Activated T-cell treated with anti-CD3 and anti-CD28 coated beads for 1 hour (primary cell): ENCODE data around the gene TMCC1.
"Not testable (repeated sequence)": the region's sequence is repeated elsewhere in the genome, so short reads cannot be mapped to it uniquely, and the experiment has no call there.

Experiments used
- DNase-seq: peaks from one replicate; pipeline ENCODE4 v3.0.0-alpha.2; 2020; ENCODE audit warnings: low read depth

TMCC1 gene

DNA sequence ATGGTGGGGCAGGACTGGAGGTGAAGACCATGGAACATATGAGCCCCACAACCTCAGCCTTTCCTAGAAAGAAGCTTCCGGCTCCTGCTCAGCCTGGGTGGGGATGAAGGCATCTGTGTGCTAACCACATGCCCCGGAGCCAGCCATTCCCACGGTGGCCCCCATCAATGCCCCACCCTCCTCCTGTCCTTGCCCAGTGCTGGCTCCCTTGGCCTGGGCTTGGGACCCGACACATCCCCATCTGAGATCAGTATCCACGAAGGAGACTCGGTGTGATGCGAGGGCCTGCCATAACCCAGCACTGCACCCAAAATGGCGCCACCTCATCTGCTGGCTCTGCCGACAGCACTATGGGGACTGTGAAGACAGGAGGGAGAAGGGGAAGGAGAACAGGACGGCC lies 270.6 kb downstream of the TMCC1 start:
- no peak for DNase-seq

DNA sequence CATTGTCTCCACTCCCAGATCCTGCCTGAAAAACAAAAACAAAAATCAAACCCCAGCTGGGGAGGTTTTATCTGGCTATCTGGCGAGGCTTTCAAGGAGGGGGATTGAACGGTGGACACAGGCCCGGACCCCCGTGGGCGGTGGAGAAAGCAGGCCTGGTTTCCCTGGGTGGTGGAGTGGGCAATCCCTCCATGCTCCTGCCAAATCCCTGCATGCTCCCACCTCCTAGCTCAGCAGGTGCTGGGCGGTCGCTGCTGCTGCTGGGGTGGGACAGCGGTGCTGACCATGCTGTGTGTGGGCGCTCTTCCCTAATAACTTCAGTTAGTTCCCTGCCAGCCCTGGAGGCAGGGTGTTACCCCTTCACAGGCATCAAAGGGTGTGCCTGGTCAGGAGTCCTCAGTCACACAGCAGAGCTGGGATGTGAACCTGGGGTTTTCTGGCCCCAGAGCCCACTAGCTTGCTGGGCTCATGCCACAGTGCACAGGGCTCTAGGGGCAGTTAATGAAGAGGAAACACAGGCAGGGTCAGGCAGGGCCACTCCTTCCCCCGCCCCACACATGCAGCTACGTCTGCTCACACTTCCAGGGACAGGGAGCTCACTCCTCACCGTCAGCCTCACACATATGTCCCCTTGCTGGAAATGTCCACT lies 271.2 kb downstream of the TMCC1 start:
- no peak for DNase-seq

DNA sequence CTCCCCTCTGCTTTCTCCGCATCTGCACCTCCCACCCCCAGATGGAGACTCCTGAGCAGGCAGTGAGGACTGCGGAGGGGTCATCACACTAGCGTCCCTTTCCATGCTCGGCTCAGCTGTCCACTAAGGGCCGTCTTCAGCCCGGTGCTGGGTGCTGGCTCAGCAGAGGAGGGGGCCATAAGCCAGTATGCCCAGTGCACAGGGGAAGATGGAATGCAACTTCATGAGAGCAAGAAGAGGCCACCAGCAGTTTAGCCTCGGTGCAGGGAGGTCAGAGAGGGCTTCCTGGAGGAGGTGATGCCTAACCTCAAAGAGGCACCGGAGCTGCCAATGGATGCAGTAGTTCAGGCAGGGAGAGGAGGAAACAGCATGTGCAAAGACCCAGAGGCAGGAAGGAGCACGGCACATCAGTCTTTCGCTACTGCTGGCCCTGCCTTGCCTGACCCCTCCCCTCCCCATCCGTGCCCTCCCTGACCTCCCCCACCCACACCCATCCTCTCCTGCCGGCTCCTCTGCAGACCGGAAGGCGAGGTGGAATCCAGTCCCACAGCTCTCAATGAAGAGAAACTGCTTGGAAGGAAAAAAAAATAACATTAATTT lies 271.8 kb downstream of the TMCC1 start:
- DNase-seq, result no peak

DNA sequence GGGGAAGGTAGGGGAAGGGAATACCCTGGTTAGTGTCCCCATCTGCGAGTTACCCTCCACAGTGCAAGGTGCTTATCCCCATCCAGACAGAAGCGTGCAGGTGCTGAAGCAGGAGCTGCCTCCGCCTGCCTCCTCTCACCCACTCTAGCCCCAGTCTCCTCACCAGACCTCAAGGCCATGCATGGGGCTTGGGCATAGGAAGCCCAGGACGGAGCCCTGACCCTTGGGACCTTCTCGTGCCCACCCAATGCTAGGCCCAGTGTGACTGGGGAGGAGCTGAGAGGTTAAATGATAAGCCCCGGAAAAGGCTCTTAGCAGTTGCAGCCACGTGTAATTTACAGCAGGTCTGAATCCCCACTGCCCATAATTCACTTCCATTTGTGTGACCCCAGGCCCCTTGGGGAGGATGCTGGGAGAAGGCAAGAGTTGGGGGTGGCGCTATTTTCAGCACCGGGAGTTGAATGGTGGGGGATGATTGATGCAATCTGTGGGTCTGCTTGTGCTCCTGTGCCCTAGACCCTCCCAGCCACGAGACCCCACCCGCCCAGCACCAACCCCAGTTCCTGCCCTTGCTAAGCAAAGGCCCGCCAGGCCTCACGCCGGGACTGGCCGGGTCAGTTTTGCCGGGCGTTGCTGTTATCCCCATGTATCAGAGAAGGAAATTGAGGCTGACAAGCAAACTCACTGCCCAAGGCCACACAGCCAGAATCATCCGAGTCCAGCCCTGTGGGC lies 272.5 kb downstream of the TMCC1 start:
- no peak for DNase-seq

DNA sequence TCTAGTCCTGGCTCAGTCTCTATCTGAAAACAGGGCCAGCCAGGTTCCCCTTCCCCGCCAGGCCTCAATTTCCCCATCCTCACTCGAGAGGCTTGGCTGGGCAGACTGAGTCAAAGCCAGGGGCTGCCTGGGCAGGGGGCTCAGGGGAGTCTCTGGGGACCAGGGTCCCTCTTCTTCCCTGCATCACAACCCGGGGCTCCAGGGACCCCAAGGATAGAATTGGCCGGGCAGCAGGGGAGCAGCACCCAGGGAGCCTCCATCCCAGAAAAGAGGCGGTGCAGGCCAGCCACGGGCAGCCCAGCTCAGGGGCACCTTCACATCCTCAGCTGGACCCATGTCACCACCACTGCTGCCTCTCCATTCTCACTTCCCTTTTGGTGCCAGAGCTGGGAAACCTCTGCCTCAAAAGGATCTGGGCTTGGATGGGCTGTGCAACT lies 273.8 kb downstream of the TMCC1 start:
- no peak for DNase-seq

DNA sequence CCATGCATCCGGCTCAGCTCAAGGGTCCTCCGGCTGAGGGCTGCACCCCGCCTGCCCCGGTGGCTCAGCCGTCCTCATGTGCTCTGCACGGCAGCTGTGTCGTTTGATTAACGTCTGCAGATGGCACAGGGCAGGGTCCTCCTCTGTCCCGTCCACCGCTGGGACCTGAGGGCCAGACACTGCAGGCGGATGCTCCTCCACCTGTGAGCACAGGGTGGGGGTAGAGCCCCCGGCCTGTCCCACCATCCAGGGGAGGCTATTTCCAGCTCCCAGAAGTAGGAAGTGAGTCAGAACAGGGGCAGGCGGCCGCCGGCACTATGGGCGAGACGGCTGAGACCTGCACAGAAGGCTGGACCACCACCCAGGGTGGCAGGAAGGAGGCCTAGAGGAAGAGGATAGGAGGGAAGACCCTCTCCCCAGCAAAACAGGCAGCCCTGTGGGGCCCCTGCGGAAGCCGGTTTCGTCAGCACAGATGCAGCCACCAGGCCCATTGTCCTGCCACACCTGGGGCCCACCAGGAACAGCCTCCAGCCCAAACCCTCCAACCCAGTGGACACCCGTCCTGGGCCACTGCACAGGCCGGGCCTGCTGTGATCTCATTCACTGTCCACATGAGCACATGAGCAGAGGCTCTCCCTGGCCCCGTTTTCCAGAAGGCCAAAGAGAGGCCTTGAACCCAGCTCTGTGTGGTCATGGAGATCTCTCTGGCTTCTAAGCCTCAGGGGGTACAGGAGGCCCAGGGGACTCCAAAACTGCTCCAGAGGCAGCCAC lies 274.4 kb downstream of the TMCC1 start:
- no peak for DNase-seq

DNA sequence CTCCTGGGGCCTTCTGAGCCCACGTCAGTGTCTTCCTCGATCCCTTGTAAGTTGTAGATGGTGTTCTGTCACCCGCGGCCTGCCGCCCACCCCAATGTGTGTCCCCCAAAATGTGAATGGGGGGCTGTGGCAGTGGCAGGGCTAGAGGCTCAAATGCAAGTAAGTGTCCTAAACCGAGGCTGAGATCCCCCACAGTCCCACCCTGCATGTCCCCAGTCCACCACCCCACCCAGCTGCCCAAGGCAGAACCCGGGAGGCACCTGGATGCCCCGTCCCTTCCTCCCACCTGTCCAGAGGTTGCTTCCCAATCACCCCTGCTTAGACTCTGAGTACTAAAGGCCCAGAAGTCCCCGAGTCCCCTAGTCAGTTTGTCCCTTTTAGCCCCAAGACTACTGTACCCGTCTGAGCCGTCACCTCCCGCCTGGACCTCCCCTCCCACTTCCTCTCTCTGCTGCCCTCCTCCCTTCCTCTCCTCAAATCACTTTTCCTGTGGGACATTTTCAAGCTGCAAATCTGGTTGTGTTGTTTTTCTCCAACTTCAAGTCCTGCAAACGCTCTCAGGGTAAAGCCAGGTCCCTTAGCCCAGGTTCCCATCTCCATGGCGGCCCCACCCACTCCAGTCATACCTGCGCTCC lies 275.2 kb downstream of the TMCC1 start:
- DNase-seq, result no peak

DNA sequence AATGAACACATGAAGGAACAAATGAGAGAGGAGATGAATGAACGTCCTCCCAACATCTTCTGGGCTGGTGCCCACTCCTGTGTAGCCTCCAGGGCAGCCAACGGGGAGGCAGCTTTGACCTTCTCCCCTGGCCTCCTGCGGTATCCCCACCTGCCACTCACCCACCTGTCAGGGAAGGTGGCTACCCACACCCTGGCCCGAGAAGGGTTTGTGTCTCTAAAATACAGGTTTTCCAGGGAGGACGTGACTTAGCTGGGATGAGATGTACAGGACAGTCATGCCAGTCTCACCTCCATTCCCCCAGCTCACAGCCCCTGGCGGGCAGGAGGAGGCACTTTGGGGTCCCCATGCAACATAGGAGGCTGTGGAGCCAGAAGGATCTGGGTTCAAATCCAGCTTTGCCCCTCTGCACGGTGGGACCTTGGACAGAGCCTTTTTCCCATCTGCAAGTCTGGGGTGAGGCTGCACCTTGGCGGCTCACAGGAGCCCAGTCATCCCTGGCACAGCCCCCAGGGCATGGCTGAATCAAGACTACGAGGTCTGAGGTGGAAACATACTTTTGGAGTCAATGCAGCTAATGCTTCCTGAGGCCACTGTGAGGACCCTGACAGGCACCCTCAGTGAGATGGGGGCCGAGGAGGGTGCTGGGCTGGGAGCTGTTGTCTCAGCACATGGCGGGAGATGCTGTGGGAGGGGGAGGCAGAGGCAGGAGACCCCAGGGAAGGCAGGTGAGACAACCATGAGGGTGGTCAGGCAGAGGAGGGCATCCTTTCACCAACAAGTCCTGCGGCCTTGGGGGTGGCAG lies 275.9 kb downstream of the TMCC1 start:
- DNase-seq, result no peak

DNA sequence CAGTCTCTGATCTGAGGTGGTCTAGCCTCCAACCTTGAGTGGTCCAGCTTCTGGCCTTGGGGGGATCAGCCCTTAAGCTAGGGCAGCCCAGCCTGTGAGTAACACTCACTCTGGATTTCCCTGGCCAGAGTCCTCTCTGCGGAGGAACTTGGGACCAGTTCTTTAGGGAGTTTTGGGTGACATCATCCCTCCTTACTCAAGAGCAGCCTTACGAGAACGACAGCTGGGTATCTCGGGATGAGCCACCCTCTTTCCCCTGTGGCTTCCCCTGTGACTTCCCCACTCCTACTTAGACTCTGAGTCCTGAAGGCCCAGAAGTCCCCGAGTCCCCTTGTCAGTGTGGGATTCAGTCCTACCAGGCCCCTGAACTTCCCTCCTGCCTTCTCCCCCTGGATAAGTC lies 276.8 kb downstream of the TMCC1 start:
- DNase-seq, result no peak

DNA sequence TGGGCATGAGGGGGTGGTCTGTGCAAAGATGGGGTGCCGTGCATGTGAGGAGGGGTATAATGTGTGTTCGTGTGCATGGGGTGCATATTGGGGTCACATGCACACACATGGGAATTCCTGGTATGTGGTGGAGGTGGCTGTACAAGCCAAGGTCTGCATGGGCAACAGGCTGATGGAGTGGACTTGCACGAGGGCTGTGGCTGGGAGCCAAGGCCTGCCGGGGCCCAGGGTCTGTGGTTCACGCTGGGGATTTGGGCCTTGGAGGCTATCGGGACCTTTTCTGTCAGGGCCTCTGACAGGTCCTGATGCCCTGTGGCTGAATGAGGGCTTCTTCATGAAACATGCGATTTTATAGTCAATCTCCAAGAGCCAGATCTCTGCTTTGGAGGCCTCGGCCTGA lies 277.2 kb downstream of the TMCC1 start:
- no peak for DNase-seq

DNA sequence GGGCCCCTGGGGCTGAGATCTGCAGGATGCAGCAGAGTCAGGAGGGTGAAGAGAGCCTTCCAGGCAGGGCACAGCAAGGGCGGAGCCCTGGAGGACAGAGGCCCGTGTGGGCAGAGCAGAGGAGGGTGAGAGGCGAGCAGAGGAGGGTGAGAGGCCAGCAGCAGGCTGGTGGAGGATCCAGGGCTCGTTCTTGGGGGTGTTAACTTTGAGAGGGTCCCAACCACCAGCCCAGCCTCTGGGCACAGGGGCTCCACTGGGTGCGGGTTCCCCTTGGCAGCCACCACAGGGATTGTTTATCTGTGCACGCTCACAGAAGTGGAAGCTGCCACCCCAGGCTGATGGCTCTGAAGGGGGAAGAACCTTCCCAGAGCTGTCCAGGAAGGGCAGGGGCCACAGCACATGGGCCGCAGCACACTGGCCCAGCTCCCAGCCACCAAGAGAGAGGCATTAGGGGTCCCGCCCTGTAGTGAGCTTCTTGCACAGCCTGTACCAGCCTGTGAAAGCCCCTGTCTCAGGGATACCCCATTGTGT lies 277.7 kb downstream of the TMCC1 start:
- DNase-seq, result no peak

DNA sequence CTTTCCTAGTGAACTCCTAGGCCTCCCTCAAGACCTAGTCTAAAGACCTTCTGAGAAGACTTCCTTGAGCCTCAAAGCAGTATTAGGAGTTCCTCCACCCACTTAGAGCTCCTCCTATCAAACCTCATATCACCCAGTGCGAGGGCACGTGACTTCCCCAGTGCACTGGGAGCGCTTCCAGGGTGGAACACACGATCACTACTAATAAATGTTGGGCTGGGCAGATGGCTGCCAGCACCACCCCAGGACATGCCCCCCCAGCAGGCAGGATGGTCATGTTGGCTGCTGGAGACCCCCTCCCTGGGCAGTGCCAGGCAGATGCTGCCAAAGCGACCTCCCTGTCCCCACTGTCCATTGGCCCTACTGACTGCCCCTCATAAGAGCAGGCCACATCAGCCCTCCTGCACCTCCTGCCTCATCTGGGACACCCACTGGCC lies 278.6 kb downstream of the TMCC1 start:
- no peak for DNase-seq

DNA sequence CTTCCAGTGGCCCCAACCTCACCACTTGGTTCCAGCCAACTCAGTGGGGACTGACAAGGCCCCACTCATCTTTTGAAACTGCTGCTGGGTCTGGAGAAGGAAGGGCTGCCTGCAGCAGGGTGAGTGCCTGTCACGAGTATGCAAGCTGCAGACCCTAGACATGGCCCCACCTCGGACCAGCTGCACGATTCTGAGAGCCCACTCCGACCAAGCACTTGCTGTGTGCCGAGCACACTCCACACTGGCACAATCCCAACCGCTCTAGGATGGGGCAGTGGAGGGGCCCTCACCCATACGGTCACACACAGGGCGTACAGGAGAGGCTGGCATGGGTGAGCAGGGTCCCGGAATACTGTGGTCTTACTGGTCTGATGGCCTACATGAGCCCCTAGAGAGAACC lies 279.1 kb downstream of the TMCC1 start:
- no peak for DNase-seq

DNA sequence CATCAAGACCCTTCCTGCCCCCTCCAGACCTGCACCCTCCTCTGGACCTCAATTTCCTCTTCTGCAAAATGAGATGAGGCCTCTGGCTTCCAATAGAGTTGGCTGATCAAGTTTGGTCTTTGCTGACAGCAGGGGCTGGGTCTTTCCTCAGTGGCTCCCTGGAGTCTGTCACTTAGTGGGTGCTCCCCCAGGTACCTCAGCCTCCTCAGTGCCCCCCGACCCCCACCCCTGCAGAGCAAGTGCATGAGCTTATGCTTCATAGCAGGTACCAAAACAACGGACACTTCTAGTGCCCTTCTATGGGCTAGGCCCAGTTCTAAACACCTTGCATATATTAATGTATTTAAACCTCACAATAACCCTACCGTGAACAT lies 280.2 kb downstream of the TMCC1 start:
- no peak for DNase-seq

DNA sequence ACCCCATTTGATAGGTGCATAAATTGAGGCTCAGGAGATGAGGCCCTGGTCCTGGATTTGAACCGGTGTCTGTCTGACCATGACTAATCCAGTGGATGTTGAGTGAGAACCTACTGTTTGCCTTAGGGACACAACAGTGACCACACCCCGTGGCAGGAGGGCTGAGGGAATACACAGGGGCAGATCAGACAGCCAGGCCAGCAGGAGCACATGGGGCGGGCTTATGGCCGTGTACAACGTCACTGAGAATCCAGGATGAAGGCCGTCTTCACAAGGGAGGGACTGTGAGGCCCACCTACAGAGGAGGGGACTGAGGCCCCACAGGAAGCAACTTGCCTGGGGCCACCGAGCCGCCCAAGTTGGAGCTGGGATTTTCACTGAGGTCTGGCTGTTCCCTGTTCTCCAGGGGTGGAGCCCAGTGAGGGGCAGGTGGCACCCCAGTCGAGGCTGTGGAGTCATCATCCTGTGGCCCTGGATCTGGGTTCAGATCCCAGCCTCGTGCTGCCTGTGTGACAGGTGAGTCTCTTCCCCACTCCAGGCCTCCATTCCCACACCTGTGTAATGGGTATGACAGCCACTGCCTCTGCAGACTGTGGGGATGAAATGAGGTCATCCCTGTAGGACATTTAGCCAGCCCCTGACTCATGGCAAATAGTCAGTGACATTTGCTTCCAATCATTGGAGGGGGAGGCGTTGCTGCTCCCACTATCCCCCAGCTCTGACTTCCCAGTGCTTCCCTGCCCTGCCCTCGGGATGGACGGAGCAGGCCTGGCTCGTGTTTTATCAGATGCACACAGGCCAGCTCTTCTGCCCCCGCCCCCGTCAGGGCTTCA lies 280.8 kb downstream of the TMCC1 start:
- DNase-seq, result no peak

DNA sequence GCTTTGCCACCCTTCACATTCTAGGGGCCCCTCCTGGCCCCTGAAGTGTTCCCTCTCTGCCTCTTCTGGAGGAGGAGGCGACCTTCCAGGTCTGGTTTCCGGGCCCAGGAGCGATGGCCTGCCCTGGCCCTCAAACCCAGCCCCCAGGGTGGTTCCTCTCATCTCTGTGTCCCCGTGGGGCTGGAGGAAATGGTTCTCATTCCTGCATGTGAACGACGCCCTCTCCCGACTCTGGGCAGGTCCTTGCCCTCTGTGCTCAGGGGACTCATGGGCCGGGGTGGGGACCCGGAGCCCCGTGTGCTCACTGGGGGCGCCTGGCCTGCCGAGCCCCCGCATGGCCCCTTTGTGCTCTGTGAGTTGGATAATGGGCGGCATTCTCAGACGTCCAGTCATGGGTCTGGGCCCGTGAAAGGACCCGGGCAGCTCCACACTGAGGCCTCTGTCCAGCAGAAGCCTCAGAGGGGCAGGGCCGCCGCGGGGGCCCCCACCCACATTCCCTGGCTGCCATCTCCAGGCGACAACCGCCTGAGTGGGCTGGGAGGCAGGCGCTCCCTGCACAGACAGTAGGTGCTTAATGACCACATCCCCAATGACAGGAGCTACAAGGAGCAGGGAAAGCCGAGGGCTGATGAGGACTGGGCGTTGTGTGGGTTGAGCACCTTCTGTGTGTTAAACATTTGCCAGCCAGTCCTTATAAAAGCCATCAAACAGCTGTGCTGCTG lies 281.5 kb downstream of the TMCC1 start:
- DNase-seq, result no peak

DNA sequence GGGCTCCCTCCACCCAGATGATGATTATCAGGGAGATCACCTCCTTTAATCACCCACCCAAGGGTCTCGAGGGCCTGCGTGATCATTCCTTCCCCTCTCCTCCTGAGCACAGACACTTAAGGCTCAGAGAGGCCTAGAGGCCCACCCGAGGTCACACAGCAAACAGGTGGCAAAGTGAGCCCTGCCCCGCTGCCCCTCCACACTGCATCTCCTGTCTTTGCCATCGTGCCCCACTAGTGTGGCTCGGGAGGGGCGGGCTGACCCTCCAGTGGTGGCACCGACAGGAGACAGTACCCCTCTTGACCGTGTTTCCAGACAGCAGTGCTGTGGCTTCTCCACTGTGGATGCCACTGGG lies 282.1 kb downstream of the TMCC1 start:
- no peak for DNase-seq

DNA sequence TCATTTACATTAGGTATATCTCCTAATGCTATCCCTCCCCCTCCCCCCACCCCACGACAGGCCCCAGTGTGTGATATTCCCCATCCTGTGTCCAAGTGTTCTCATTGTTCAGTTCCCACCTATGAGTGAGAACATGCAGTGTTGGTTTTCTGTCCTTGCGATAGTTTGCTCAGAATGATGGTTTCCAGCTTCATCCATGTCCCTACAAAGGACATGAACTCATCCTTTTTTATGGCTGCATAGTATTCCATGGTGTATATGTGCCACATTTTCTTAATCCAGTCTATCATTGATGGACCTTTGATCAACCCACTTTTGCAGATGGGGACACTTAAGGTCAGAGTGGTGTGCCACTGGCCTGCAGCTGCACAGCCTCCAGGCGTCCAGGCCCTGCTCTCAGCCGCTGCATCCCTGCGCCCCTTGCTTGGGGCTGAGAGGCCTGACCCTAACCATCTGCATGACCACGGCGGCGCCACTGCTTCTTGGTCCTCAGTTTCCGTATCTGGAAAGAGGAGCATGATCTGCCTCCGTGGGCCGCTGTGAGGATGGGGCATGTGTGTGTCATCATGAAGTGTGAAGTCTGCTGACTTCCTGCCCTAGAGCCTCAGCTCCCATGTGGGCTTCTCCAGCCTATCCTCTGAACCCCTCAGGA lies 282.6 kb downstream of the TMCC1 start:
- not testable (repeated sequence) for DNase-seq

DNA sequence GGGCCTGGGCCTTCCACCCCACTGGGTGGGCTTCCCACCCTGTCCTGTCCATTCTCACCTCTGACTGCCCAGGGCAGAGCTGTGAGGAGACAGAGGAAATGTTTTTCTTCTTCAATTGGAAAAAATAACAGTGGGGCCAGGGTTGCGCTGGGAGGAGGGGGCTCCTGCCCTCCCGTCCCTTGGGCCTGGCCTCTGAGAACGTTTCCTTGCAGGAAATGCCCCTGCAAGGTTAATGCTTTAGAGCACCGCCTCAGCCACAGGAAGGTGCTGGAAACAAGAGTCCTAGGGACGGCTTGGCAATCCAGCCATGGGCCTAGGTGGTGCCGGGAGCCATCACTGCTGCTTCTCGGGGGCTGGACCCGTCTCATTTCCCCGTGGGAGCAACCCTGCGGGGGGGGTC lies 283.2 kb downstream of the TMCC1 start:
- DNase-seq, result no peak
